PC-9 (cell line): ENCODE measurements around the gene CPSF4.

Experiments
- CTCF ChIP-seq: fragments of 200-600 bp; sonication (generic); conservative IDR thresholded peaks from 2 replicates; pipeline ENCODE4 v1.6.1; 2017; ENCODE audit warnings: mixed run types, antibody characterized with exemption, mild to moderate bottlenecking, moderate library complexity
- EZH2 ChIP-seq: fragments of 200-600 bp; sonication (generic); IDR thresholded peaks from 2 replicates; pipeline ENCODE4 v1.8.0; 2017; ENCODE audit warnings: antibody characterized with exemption, low read depth

- TF ChIP-seq CTCF: no peak
- TF ChIP-seq EZH2: no peak
These were observed 66.5 kb downstream of the CPSF4 start for GRCh38 chr7:99505324-99505662.
